DND-41 (cell line): ENCODE measurements around the gene TIE1.

Source experiments
- ATAC-seq: fragments of 200-7000 bp; cut with Tn5 transposase; 3 replicates; pipeline ENCODE4 v1.9.1; 2021; ENCODE audit warnings: low read depth; ENCODE audit not compliant: insufficient read depth
- DNase-seq: peaks from one replicate; pipeline ENCODE4 v3.0.0-alpha.2; 2020
- H2AFZ ChIP-seq: 2 replicates; pipeline ENCODE4 v1.6.0; 2012; ENCODE audit warnings: low read depth, low read length
- H3K27ac ChIP-seq: 2 replicates; pipeline ENCODE4 v1.5.1; 2012; ENCODE audit warnings: low read length, inconsistent platforms
- H3K27me3 ChIP-seq: fragments of 200-600 bp; sonication (generic); 2 replicates; pipeline ENCODE4 v1.6.0; 2012; ENCODE audit warnings: low read length, mild to moderate bottlenecking, inconsistent platforms; ENCODE audit not compliant: insufficient read depth, poor library complexity
- H3K36me3 ChIP-seq: 2 replicates; pipeline ENCODE4 v1.5.1; 2012; ENCODE audit warnings: low read length, inconsistent platforms; ENCODE audit not compliant: insufficient read depth
- H3K4me1 ChIP-seq: 2 replicates; pipeline ENCODE4 v1.5.1; 2012; ENCODE audit warnings: mild to moderate bottlenecking, low read length; ENCODE audit not compliant: insufficient read depth
- H3K4me2 ChIP-seq: 2 replicates; pipeline ENCODE4 v1.6.0; 2012; ENCODE audit warnings: mild to moderate bottlenecking, moderate library complexity, low read length, inconsistent platforms; ENCODE audit not compliant: insufficient read depth
- H3K4me3 ChIP-seq, 2 experiments: fragments of 200-600 bp in 1 of 2; shearing (Covaris generic) in 1 of 2; 2 replicates each; pipeline ENCODE4 v1.5.1; 2012 to 2016; ENCODE audit warnings: inconsistent platforms in 2 of 2, low read length in 2 of 2, mild to moderate bottlenecking in 2 of 2, low read depth in 1 of 2, moderate library complexity in 1 of 2
- H3K79me2 ChIP-seq: 2 replicates; pipeline ENCODE4 v1.6.0; 2012; ENCODE audit warnings: low read length, inconsistent platforms; ENCODE audit not compliant: insufficient read depth
- H3K9ac ChIP-seq: 2 replicates; pipeline ENCODE4 v1.6.0; 2012; ENCODE audit warnings: low read depth, mild to moderate bottlenecking, inconsistent platforms, low read length, moderate library complexity
- H3K9me3 ChIP-seq: 2 replicates; pipeline ENCODE4 v1.5.1; 2012; ENCODE audit warnings: low read length, moderate library complexity, mild to moderate bottlenecking, inconsistent platforms; ENCODE audit not compliant: insufficient read depth, severe bottlenecking
- H4K20me1 ChIP-seq: 2 replicates; pipeline ENCODE4 v1.6.0; 2012; ENCODE audit warnings: low read length; ENCODE audit not compliant: insufficient read depth
- CTCF ChIP-seq: IDR thresholded peaks from 2 replicates; pipeline ENCODE4 v1.5.1; 2012; ENCODE audit warnings: borderline replicate concordance, low read length, moderate library complexity, mild to moderate bottlenecking; ENCODE audit not compliant: poor library complexity, severe bottlenecking; ENCODE audit errors: extremely low read depth
- EZH2 ChIP-seq: IDR thresholded peaks from 3 replicates; pipeline ENCODE4 v1.6.1; 2012; ENCODE audit warnings: borderline replicate concordance, low read depth, mild to moderate bottlenecking, moderate library complexity, low read length, inconsistent platforms; ENCODE audit not compliant: severe bottlenecking

The TIE1 gene

GRCh38 chr1:43279666-43280065 is 21.1 kb upstream of the TIE1 start:
- Histone ChIP-seq H3K4me3 (no peak overlapping the region), H3K9me3 (no peaks in the 10 kb centered on the region), H3K36me3 (no peaks in the 10 kb centered on the region), H2AFZ (no peak overlapping the region), H3K27ac (no peak overlapping the region), H3K4me1 (peaks cover 4% of the 10 kb centered on the region), H3K9ac (no peak overlapping the region), H4K20me1 (no peaks in the 10 kb centered on the region), H3K79me2 (no peaks in the 10 kb centered on the region), H3K4me2 (no peak overlapping the region), H3K27me3 (no peaks in the 10 kb centered on the region)
- ATAC-seq (no peak), DNase-seq (no peak)
- TF ChIP-seq CTCF (no peak), EZH2 (no peak)

- Histone ChIP-seq H3K9me3 (no peaks in the 10 kb centered on the region), H3K36me3 (no peaks in the 10 kb centered on the region), H3K4me1 (no peaks in the 10 kb centered on the region), H3K27ac (no peak overlapping the region), H3K4me2 (no peak overlapping the region), H3K27me3 (no peaks in the 10 kb centered on the region), H4K20me1 (no peaks in the 10 kb centered on the region), H3K9ac (no peak overlapping the region), H2AFZ (no peak overlapping the region), H3K79me2 (no peaks in the 10 kb centered on the region), H3K4me3 (no peak overlapping the region)
- DNase-seq, result no peak
- TF ChIP-seq CTCF, result no peak
- TF ChIP-seq EZH2, result no peak
- ATAC-seq, result no peak
Observed at GRCh38 chr1:43280692-43281091, 20.1 kb upstream of the TIE1 start.

GRCh38 chr1:43282220-43283195 is 18.3 kb upstream of the TIE1 start:
- no peak for TF ChIP-seq EZH2
- TF ChIP-seq CTCF, result no peak
- Histone ChIP-seq H3K4me2 (no peak overlapping the region), H3K9ac (no peak overlapping the region), H3K79me2 (no peaks in the 10 kb centered on the region), H3K4me1 (no peaks in the 10 kb centered on the region), H3K9me3 (no peaks in the 10 kb centered on the region), H3K36me3 (no peaks in the 10 kb centered on the region), H3K27me3 (no peaks in the 10 kb centered on the region), H2AFZ (no peak overlapping the region), H3K27ac (no peak overlapping the region), H4K20me1 (no peaks in the 10 kb centered on the region), H3K4me3 (no peak overlapping the region)
- DNase-seq, result no peak
- no peak for ATAC-seq
